Stimulated activated CD4-positive, alpha-beta T cell treated with anti-CD3 and anti-CD28 coated beads, Interleukin-4, amount 100 ng/mL, for 1 hour (primary cell): ENCODE results near the gene PPP1R26.
A peak's percentile ranks its signal among the peaks of the same experiment; 100 is the strongest.

Experiments
- DNase-seq: peaks from one replicate; pipeline ENCODE4 v3.0.0-alpha.2; 2020

The PPP1R26 gene

GRCh38 chr9:135463140-135463539, 16.4 kb upstream of the PPP1R26 start:
- DNase-seq: no peak

- DNase-seq: no peak
Observed at GRCh38 chr9:135464181-135464580, 15.4 kb upstream of the PPP1R26 start.

DNA sequence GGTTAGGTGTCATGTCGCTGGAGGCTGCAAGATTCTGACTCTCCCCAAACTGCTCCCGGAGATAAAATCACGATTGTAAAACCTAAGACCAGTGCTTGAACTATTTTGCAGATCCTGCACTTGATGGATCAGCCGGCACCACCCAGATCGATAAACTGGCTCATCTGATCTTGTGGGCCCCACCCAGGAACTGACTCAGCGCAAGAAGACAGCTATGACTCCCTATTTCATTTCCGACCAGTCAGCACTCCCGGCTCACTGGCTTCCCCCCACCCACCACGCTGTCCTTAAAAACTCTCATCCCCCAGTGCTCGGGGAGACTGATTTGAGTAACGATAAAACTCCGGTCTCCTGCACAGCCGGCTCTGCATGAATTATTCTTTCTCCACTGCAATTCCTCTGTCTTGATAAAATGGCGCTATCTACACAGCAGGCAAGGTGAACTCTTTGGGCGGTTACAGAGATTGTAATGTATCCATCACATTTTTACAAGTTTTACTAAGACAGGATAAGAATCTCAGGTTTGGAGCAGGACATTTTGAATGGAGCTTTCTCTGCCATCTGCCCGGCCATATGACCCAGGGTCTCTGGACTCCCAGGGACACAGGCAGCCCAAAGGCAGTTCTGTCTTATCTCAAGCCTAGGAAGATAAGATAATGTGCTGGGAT, 10.6 kb upstream of the PPP1R26 start:
- peak; percentile 55 for DNase-seq

- DNase-seq: no peak
Observed at GRCh38 chr9:135471791-135472640, 7.6 kb upstream of the PPP1R26 start.

DNA sequence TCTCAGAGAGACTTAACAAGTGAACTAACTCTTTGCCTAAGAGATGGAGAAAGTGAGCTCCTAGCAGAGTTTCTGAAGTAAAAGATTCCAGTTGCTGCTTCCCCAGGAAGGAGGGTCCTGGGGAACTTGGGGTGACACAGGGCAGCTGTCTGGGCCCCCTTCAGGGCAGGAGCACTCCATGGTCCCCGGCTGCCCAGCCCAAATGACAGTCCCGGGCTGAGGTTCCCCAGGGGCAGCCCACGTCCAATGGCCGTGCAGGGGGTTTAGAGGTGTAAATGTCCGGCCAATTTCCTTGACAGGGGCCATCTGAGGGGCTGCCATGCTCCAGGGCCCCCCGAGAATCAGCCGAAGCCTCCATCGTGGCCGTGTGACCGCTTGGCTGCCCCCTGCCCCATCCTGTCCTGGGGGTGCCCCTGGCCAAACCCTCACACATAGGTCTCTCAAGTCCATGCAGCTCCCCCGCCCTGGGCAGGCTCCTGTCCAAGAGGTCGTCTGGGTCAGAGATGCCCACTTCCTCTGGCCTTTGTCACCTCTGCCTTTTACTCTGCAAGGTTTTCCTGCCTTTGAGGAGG, 5.5 kb upstream of the PPP1R26 start:
- DNase-seq: no peak

GRCh38 chr9:135474915-135475314, 4.7 kb upstream of the PPP1R26 start:
- DNase-seq: peak; percentile 30

DNA sequence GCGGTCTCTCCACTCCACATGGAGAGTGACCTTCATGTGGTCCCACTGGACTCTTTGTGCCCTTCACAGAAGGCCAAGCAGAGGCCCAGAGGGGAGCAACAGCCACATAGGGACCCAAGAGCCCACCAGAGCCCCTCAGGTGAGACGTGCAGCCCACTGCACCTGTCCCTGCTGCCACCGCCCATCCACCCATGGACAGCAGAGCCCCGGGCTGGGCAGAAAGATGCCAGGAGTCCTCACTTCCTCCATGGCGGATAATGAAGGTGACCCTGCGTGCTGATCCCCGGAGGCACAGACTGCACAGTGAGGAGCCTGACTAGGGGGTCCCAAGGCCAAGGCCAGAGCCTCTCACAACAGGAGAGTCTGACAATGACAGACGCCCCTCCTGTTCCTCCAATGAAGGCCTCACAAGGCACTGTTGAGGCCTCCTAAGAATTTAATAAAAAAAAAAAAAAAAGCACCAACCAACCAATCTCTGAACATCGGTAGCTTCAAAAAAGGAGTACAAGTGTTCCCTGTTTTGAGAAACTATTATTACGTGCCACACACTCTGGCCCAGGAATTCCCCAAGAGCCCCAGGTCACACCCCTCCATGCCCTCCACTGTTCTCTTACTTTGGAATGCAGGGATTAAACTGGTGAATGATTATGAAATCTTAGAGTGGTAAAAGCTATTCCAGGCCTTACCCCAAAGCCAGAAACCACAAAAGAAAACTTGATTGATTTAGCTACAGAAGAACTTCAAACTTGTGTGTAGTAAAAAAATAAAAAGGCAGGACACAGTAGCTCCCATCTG, 2.8 kb upstream of the PPP1R26 start:
- no peak for DNase-seq

DNA sequence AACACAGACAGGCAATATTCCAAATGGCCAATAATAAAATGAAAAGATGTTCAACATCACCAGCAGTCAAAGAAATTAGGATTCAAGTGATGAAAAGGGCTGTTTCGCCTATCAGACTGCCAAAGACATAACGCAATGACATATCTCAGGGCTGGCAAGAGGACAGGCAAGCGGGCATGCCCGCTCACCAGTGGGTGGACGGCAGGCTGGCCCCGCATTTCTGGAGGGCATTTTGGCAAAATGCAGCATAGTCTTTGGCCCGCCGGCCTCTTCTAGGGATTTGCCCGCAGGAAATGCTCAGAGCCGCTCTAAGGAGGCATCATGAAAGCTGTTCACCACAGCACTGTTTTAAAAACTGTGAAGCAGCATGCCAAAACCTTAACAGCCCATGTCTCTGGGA, 1.4 kb upstream of the PPP1R26 start:
- no peak for DNase-seq

- DNase-seq: no peak
Observed at GRCh38 chr9:135478829-135479468, 633 bp upstream of the PPP1R26 start.

- no peak for DNase-seq
Observed at GRCh38 chr9:135480071-135480939, 723 bp downstream of the PPP1R26 start.

DNA sequence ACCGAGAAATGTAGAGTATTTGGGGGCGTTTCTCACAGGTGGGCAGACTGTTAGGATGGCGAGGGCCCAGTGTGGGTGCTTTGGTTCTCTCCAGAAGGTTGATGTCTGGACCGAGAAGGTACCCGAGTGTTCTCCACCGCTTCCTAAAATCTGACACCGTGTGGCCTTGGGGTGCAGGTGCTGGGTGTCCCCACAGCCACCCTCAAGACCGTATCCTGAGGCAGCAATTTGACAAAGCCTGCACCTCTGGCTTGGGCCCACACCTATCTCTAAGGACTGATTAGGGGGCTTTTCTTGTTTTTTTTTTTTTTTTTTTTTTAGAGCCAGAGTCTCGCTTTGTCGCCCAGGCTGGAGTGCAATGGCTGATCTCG, 1.3 kb downstream of the PPP1R26 start:
- DNase-seq: no peak

DNA sequence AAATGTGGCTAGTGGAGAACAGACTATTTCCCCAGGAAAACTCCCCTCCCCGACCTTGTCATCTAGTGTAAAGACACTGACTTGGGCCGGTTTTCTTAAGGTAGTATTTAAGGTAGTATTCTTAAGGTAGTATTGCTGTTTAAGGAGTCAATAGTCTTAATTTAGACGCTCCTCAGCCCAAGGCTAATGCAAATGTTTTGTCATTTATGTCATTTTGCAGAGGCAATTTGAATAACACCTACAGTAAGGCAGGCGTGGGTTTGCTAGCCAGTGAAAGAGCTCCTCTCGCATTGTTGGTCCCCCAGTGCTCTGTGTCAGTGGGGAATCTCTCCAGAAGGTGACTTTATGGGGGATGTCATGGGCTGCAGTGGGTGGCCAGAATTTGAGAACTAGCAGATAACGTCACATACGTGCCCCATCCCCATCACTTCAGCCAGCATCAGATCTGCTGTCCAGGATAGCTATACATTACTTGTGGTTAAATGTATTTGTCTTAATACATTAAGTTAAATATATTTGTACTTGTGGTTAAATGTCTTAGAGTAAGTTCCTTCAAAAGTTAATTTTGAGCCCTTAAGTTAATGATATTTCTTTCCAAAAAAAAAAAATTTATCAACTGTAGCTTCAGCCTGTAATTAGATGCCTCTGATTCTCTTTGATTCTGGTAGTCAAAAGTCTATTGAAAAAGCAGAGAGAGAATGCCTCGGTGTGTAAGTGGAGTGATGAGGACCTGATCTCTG, 2.6 kb downstream of the PPP1R26 start:
- no peak for DNase-seq

GRCh38 chr9:135484460-135485277, 5.1 kb downstream of the PPP1R26 start:
- DNase-seq: no peak

DNA sequence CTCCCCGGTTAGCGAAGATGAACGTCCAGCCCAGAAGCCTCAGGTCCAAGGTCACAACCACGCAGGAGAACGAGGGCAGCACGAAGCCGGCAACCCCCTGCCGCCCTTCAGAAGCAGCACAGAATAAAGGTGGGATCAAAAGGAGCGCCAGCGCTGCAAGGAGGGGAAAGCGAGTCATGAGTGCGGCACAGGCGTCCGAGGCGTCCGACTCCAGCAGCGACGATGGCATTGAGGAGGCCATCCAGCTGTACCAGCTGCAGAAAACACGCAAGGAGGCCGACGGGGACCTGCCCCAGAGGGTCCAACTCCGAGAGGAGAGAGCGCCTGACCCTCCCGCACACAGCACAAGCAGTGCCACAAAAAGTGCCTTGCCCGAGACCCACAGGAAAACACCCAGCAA, 5.8 kb downstream of the PPP1R26 start:
- DNase-seq: no peak

GRCh38 chr9:135485832-135486231, 6.2 kb downstream of the PPP1R26 start:
- no peak for DNase-seq

DNA sequence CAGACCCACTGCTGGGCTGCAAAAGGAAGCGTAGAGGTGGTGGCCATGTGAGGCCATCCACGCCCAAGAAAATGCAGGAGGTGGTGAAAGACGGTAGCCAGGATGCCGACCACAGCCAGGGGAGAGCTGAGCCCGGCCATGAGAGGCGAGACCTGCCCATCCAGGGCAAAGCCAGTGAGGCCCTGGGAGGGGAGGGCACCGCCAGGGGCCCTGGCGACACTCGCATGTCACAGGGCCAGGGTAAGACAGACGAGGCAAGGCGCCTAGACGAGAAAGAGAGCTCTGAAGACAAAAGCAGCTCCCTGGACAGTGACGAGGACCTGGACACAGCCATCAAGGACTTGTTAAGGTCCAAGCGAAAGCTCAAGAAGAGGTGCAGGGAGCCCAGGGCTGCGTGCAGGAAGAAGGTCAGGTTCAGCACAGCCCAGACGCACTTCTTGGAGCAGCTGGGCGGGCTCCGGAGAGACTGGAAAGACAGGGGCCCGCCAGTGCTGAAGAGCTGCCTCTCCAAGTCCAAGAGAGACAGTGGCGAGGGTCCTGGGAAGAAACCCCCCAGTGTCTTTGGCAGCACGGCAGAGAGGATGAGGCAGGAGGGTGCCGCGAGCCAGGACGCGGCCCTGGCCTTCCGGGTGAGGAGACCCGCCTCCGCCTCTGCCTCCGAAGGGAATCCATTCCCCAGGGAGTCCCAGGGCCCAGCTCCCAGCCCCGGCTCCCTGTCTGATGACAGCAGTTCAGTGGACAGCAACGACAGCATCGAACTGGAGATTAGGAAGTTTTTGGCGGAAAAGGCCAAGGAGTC, 6.9 kb downstream of the PPP1R26 start:
- no peak for DNase-seq

- no peak for DNase-seq
Observed at GRCh38 chr9:135487281-135488012, 7.9 kb downstream of the PPP1R26 start.

- DNase-seq: no peak
Observed at GRCh38 chr9:135488013-135488330, 8.4 kb downstream of the PPP1R26 start.

GRCh38 chr9:135488527-135488926, 8.9 kb downstream of the PPP1R26 start:
- no peak for DNase-seq
